22Rv1 (cell line): ENCODE data around the gene C3AR1.
"Not testable (repeated sequence)": the region's sequence is repeated elsewhere in the genome, so short reads cannot be mapped to it uniquely, and the experiment has no call there.

Source experiments
- H3K27ac ChIP-seq: fragments of 450-650 bp; 2 replicates; pipeline ENCODE4 v1.5.1; 2017
- CTCF ChIP-seq: fragments of 450-650 bp; IDR thresholded peaks from 2 replicates; pipeline ENCODE4 v1.5.1; 2017; ENCODE audit warnings: mild to moderate bottlenecking
- ZFX ChIP-seq: fragments of 450-650 bp; IDR thresholded peaks from 2 replicates; pipeline ENCODE4 v1.6.1; 2017; ENCODE audit warnings: antibody characterized with exemption, borderline replicate concordance

Gene C3AR1

GRCh38 chr12:8077207-8077606, 11.0 kb upstream of the C3AR1 start:
- no peak overlapping the region for H3K27ac ChIP-seq
- TF ChIP-seq CTCF, result no peak
- no peak for TF ChIP-seq ZFX

DNA sequence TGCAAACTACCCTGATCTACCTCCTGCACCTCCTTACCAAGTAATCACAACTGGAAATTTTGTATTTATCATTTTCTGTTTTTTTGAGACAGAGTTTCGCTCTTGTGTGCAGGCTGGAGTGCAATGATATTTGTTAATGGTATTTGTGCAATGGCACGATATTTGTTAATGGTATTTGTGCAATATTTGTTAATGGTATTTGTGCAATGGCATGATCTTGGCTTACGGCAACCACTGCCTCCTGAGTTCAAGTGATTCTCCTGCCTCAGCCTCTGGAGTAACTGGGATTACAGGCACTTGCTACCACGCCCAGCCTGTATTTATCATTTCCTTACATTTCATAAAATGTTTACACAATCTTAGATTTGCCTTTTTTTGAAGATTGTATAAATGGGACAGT, 10.2 kb upstream of the C3AR1 start:
- no peak overlapping the region for H3K27ac ChIP-seq
- TF ChIP-seq ZFX, result no peak
- TF ChIP-seq CTCF, result no peak

GRCh38 chr12:8075935-8076334, 9.8 kb upstream of the C3AR1 start:
- TF ChIP-seq ZFX, result no peak
- TF ChIP-seq CTCF, result no peak
- no peak overlapping the region for H3K27ac ChIP-seq

DNA sequence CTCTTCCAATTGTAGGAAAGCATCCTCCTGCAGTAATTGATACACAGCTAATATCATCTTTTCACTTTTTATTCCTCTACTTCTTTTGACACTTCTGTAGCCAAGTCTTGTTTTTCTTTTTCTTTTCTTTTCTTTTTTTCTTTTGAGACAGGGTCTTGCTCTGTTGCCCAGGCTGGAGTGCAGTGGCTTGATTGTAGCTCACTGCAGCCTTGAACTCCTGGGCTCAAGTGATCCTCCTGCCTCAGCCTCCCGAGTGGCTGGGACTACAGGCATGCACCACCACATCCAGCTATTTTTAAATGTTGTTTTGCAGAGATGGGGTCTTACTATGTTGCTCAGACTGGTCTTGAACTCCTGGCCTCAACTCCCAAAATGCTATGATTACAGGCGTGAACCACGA, 5.7 kb upstream of the C3AR1 start:
- H3K27ac ChIP-seq, result not testable (repeated sequence)

- no peak overlapping the region for H3K27ac ChIP-seq
- no peak for TF ChIP-seq ZFX
- no peak for TF ChIP-seq CTCF
Measured at GRCh38 chr12:8069582-8069981, 3.4 kb upstream of the C3AR1 start.

- no peak for TF ChIP-seq CTCF
- no peak for TF ChIP-seq ZFX
- H3K27ac ChIP-seq, result no peak overlapping the region
Measured at GRCh38 chr12:8064131-8064530, 2.0 kb downstream of the C3AR1 start.

DNA sequence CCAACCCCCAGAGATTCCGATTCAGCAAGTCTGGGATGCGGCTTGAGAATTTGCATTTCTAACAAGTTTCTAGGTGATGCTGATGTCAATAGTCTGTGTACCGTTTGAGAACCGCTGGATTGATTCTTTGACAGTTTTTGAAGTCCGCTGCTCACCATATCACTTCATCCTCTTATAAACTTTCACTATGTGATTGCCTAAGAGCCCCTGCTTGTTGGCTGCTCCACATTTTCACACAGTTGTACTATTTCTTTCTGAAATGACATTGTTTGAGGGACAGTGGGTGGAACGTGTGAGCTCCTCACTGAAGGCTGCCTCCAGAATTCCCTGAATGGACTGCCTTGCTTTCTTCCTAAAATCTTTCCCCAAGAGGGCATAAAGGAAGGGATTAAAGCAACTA, 7.7 kb downstream of the C3AR1 start:
- H3K27ac ChIP-seq, result no peak overlapping the region
- no peak for TF ChIP-seq CTCF
- TF ChIP-seq ZFX, result no peak

DNA sequence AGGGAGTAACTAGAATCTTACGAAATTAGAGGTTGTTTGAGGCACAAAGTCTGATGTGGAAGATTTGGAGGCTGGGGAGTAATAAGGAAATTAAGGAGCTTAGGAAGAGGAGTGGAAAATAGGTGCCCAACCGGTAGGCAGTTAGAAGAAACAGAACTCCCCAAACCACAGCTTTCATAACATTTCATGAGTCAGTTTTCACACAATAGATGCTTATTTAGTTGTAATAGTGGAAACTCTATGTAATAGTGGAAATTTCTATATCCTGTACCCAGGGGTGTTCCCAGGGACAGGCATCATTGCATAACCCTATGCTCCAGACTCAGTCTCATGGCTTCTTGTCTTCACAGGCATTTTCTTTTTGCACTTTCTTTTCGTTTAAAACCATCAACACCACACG, 8.3 kb downstream of the C3AR1 start:
- H3K27ac ChIP-seq, result no peak overlapping the region
- no peak for TF ChIP-seq ZFX
- no peak for TF ChIP-seq CTCF
